ENCODE results near the gene PTGER1. TPM values are rescaled to one million over a fixed set of nuclear protein-coding genes. Genes with fewer than 3 reads are reported as not detected.

The PTGER1 gene
- total RNA-seq, 4 donors from 2014 or later, result 1.5 TPM; not detected in 3

- Histone ChIP-seq H3K9me3 (no peaks in the 10 kb centered on the region), H3K4me3 (replicated peaks in 1 of 3) (peak within 1 kb of the TSS; percentile 80 to 99 (median 92)), H3K27ac (peak within 1 kb of the TSS; percentile 99 to 100 (median 100)), H3K27me3 (no peaks in the 10 kb centered on the region), H3K4me1 (peaks cover 19 to 34% of the 10 kb centered on the region in 2 donors), H3K36me3 (peaks cover 17 to 23% of the 10 kb centered on the region in 2 donors)
- WGBS, 2 donors, result 0% methylated on average over 4 to 46 of the region's 82 CpGs
- DNase-seq, result peak; percentile 82
- intact Hi-C loops (cut with DNase I), result no loop called here
- TF ChIP-seq, protein P1, sequence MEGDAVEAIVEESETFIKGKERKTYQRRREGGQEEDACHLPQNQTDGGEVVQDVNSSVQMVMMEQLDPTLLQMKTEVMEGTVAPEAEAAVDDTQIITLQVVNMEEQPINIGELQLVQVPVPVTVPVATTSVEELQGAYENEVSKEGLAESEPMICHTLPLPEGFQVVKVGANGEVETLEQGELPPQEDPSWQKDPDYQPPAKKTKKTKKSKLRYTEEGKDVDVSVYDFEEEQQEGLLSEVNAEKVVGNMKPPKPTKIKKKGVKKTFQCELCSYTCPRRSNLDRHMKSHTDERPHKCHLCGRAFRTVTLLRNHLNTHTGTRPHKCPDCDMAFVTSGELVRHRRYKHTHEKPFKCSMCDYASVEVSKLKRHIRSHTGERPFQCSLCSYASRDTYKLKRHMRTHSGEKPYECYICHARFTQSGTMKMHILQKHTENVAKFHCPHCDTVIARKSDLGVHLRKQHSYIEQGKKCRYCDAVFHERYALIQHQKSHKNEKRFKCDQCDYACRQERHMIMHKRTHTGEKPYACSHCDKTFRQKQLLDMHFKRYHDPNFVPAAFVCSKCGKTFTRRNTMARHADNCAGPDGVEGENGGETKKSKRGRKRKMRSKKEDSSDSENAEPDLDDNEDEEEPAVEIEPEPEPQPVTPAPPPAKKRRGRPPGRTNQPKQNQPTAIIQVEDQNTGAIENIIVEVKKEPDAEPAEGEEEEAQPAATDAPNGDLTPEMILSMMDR (IDR thresholded peaks at IDR 0.05), result peak in 1 of 6 experiments; percentile 3
- TF ChIP-seq POLR2A (IDR thresholded peaks at IDR 0.05), result peak; percentile 89 to 95
Measured at GRCh38 chr19:14517840-14518505, 42.8 kb upstream of the PTGER1 start, which contains the start of gene DNAJB1. Gene DNAJB1 (minus strand): TSS chr19:14518397. CDS start chr19:14518349, 48 bp downstream.

DNA sequence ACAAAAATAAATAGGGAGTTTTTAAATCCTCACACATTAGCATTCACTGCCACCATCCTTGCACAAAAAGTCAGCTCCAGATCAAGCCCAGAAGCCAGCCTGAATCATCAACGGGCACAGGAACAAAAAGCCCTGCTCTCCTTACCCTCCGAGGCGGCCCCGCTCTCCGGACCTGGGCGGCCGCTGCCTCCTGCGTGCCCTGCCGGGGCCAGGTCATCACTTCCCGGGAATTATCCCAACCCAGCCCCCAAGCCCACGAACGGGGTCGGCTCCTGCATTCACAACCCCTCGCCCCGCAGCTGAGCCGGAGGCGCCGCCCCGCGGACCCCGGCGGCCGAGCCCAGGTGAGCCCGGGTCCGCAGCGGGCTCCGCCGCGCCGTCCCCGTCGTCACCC lies 42.3 kb upstream of the PTGER1 start:
- WGBS, 2 donors, result 0 to 1% methylated on average over 10 to 24 of the region's 32 CpGs
- DNase-seq, result no peak
- peaks cover 17 to 23% of the 10 kb centered on the region in 2 donors for H3K36me3 ChIP-seq
- H3K27me3 ChIP-seq, result no peaks in the 10 kb centered on the region
- no peaks in the 10 kb centered on the region for H3K9me3 ChIP-seq
- peaks cover 19 to 34% of the 10 kb centered on the region in 2 donors for H3K4me1 ChIP-seq
- no peak for TF ChIP-seq POLR2A (IDR thresholded peaks at IDR 0.05)
- TF ChIP-seq, protein P1 (IDR thresholded peaks at IDR 0.05), result no peak
- peak overlapping the region; percentile 99 to 100 (median 100) for H3K27ac ChIP-seq
- intact Hi-C loops (cut with DNase I), result no loop called here
- H3K4me3 ChIP-seq (replicated peaks in 1 of 3), result peak overlapping the region; percentile 80 to 99 (median 92)

DNA sequence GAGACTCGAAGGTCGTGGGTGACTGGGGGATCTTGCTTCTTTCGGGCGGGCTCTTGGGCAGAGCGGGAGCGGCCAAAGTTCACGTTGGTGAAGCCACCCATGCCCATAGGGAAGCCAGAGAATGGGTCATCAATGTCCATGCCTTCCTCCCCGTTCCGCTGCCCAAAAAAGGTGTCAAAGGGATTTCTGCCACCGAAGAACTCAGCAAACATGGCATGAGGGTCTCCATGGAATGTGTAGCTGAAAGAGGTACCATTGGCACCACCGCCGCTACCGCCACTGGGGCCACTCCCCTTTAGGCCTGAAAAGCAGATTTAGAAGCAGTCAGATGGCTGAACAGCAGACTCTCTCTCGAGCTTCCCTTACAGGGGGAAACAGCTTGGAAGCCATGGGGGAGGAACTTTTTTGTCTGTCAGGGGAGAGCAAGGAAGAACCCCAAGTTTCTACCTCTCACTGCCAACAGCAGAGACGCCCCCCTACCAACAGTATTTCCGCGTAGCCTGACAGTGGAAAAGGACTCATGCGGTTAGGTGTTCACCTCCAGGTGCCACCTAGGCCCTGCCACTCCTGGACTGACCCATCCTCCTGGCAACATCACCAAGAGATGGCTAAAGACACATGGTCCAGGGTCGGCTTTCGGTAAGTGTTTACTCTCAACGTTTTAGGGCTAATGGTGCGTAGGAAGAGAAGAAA lies 41.7 kb upstream of the PTGER1 start:
- peaks cover 19 to 34% of the 10 kb centered on the region in 2 donors for H3K4me1 ChIP-seq
- H3K36me3 ChIP-seq, result peaks cover 17 to 23% of the 10 kb centered on the region in 2 donors
- peak overlapping the region in 2 of 3 donors; percentile 92 to 99 for H3K4me3 ChIP-seq (replicated peaks in 1 of 3)
- no peaks in the 10 kb centered on the region for H3K9me3 ChIP-seq
- no peaks in the 10 kb centered on the region for H3K27me3 ChIP-seq
- no peak for DNase-seq
- peak overlapping the region; percentile 99 to 100 (median 100) for H3K27ac ChIP-seq
- TF ChIP-seq, protein P1 (IDR thresholded peaks at IDR 0.05), result no peak
- no peak for TF ChIP-seq POLR2A (IDR thresholded peaks at IDR 0.05)
- intact Hi-C loops (cut with DNase I), result no loop called here
- WGBS, 2 donors, result 18 to 31% methylated on average over 16 to 22 of the region's 22 CpGs

- peak overlapping the region in 1 of 3 donors; percentile 100 for H3K27ac ChIP-seq
- peaks cover 17 to 23% of the 10 kb centered on the region in 2 donors for H3K36me3 ChIP-seq
- peak overlapping the region in 1 of 3 donors; percentile 99 for H3K4me3 ChIP-seq (replicated peaks in 1 of 3)
- H3K27me3 ChIP-seq, result no peaks in the 10 kb centered on the region
- intact Hi-C loops (cut with DNase I), result no loop called here
- peaks cover 19 to 34% of the 10 kb centered on the region in 2 donors for H3K4me1 ChIP-seq
- no peaks in the 10 kb centered on the region for H3K9me3 ChIP-seq
- TF ChIP-seq, protein P1 (IDR thresholded peaks at IDR 0.05), result no peak
- TF ChIP-seq POLR2A (IDR thresholded peaks at IDR 0.05), result no peak
- WGBS, 2 donors, result 76 to 83% methylated on average over 14 to 15 of the region's 15 CpGs
- no peak for DNase-seq
Measured at GRCh38 chr19:14516048-14516534, 40.9 kb upstream of the PTGER1 start.

Measured in thyroid gland (tissue), 4 donors.